GM21526 (cell line): ENCODE measurements around the gene PPM1K.
"Not testable (repeated sequence)": the region's sequence is repeated elsewhere in the genome, so short reads cannot be mapped to it uniquely, and the experiment has no call there.

Experiments
- ATAC-seq: cut with Tn5 transposase; IDR thresholded peaks from one replicate; pipeline ENCODE4 v1.9.1; 2021; ENCODE audit warnings: moderate library complexity; ENCODE audit not compliant: unreplicated experiment, low FRiP score

PPM1K gene

GRCh38 chr4:88284439-88285234, at the start of gene PPM1K:
TSS of gene PPM1K (minus strand) at chr4:88284561. CDS start at chr4:88278583, 5,978 bp downstream.
- ATAC-seq = peak; percentile 88

- ATAC-seq = no peak
Observed at GRCh38 chr4:88333741-88334405, 49.5 kb upstream of the PPM1K start.

GRCh38 chr4:88327665-88328064, 43.3 kb upstream of the PPM1K start:
- no peak for ATAC-seq

GRCh38 chr4:88320780-88321373, 36.5 kb upstream of the PPM1K start:
- peak; percentile 100 for ATAC-seq

- peak; percentile 51 for ATAC-seq
Observed at GRCh38 chr4:88320224-88320779, 35.9 kb upstream of the PPM1K start.

- ATAC-seq = no peak
Observed at GRCh38 chr4:88318751-88319350, 34.5 kb upstream of the PPM1K start.

GRCh38 chr4:88315460-88316017, 31.2 kb upstream of the PPM1K start:
- no peak for ATAC-seq

GRCh38 chr4:88313088-88313624, 28.8 kb upstream of the PPM1K start:
- not testable (repeated sequence) for ATAC-seq

- ATAC-seq = no peak
Observed at GRCh38 chr4:88308587-88308986, 24.2 kb upstream of the PPM1K start.

GRCh38 chr4:88297725-88298454, 13.5 kb upstream of the PPM1K start:
- no peak for ATAC-seq

- no peak for ATAC-seq
Observed at GRCh38 chr4:88297212-88297516, 12.8 kb upstream of the PPM1K start.

- no peak for ATAC-seq
Observed at GRCh38 chr4:88296413-88297211, 12.3 kb upstream of the PPM1K start.

GRCh38 chr4:88295656-88296055, 11.3 kb upstream of the PPM1K start:
- no peak for ATAC-seq

GRCh38 chr4:88291003-88291402, 6.6 kb upstream of the PPM1K start:
- ATAC-seq = no peak

- no peak for ATAC-seq
Observed at GRCh38 chr4:88286897-88287296, 2.5 kb upstream of the PPM1K start.

- no peak for ATAC-seq
Observed at GRCh38 chr4:88285235-88285653, 883 bp upstream of the PPM1K start.

GRCh38 chr4:88283661-88284438, 511 bp downstream of the PPM1K start:
- ATAC-seq = peak; percentile 31

GRCh38 chr4:88280228-88280795, 4.0 kb downstream of the PPM1K start:
- no peak for ATAC-seq
